Fibroblast of lung (primary cell): ENCODE results near the gene KRTAP6-1. TPM values are rescaled to one million over a fixed set of nuclear protein-coding genes. Genes with fewer than 3 reads are reported as not detected.

ENCODE experiments used
- DNase-seq, 2 donors: peaks; one replicate each; pipeline versions ENCODE4 v3.0.0 to v3.0.0-alpha.2; 2010; ENCODE audit warnings: low read depth in 2 of 2
- H2AFZ ChIP-seq: 2 replicates; pipeline ENCODE4 v1.5.1; 2012; ENCODE audit warnings: low read length, control low read depth, inconsistent platforms
- H3K27ac ChIP-seq: 2 replicates; pipeline ENCODE4 v1.5.1; 2011; ENCODE audit warnings: low read length, control low read depth; ENCODE audit not compliant: insufficient read depth
- H3K27me3 ChIP-seq: 2 replicates; pipeline ENCODE4 v1.5.1; 2011; ENCODE audit warnings: mild to moderate bottlenecking, low read length; ENCODE audit not compliant: control insufficient read depth, insufficient read depth
- H3K36me3 ChIP-seq: 2 replicates; pipeline ENCODE4 v1.5.1; 2011; ENCODE audit warnings: low read length; ENCODE audit not compliant: control insufficient read depth, insufficient read depth
- H3K4me1 ChIP-seq: 2 replicates; pipeline ENCODE4 v1.5.1; 2011; ENCODE audit warnings: low read length; ENCODE audit not compliant: control insufficient read depth, insufficient read depth; ENCODE audit errors: extremely low read depth
- H3K4me2 ChIP-seq: 2 replicates; pipeline ENCODE4 v1.5.1; 2011; ENCODE audit warnings: low read length, control low read depth; ENCODE audit not compliant: insufficient read depth; ENCODE audit errors: extremely low read depth
- H3K4me3 ChIP-seq, 4 experiments: fragments of 200-600 bp in 1 of 4; sonication (generic) in 1 of 4; replicated peaks in 1 of 4; 2 replicates each; pipeline ENCODE4 v1.5.1; 2011 to 2016; ENCODE audit warnings: low read length in 4 of 4, low read depth in 3 of 4, mild to moderate bottlenecking in 3 of 4, control low read depth in 2 of 4, inconsistent platforms in 1 of 4, mixed read lengths in 1 of 4; ENCODE audit not compliant: insufficient read depth in 1 of 4; ENCODE audit errors: control extremely low read depth in 1 of 4
- H3K79me2 ChIP-seq: 2 replicates; pipeline ENCODE4 v1.5.1; 2012; ENCODE audit warnings: mild to moderate bottlenecking, low read length, inconsistent platforms; ENCODE audit not compliant: control insufficient read depth, insufficient read depth
- H3K9ac ChIP-seq: 2 replicates; pipeline ENCODE4 v1.5.1; 2011; ENCODE audit warnings: mild to moderate bottlenecking, low read length, control low read depth; ENCODE audit not compliant: insufficient read depth
- H3K9me3 ChIP-seq: 2 replicates; pipeline ENCODE4 v1.5.1; 2012; ENCODE audit warnings: low read depth, low read length; ENCODE audit not compliant: control insufficient read depth, insufficient read depth
- H4K20me1 ChIP-seq: 2 replicates; pipeline ENCODE4 v1.5.1; 2011; ENCODE audit warnings: low read length; ENCODE audit not compliant: control insufficient read depth, insufficient read depth; ENCODE audit errors: extremely low read depth
- EZH2 ChIP-seq: IDR thresholded peaks from 2 replicates; pipeline ENCODE4 v1.5.1; 2012; ENCODE audit warnings: low read length, control low read depth, mild to moderate bottlenecking; ENCODE audit errors: missing control alignments
- polyA plus RNA-seq, 2 donors: library from polyadenylated mRNA; depleted of rRNA in 1 of 2; stranded (reverse) in 1 of 2; unstranded in 1 of 2; fragments of >200 nt; gene quantifications; 2 replicates each; pipeline ENCODE4 v1.2.1, GENCODE V29; 2011 to 2012; ENCODE audit warnings: missing spikeins in 1 of 2
- total RNA-seq: library from RNA; depleted of rRNA; stranded (reverse); fragments of >200 nt; gene quantifications from 2 replicates; pipeline ENCODE4 v1.2.1, GENCODE V29; 2014
- TF ChIP-seq, protein P1 (sequence below), 2 donors: IDR thresholded peaks in 1 of 2; conservative IDR thresholded peaks in 1 of 2; 1 replicate in 1 of 2; 2 replicates in 1 of 2; pipeline ENCODE4 v1.5.1; 2011 to 2012; ENCODE audit warnings: low read length in 2 of 2, control low read depth in 1 of 2, inconsistent platforms in 1 of 2, low read depth in 1 of 2, mild to moderate bottlenecking in 1 of 2

Gene KRTAP6-1
- total and polyA plus RNA-seq, 2 donors (not counting 1 experiment from before 2014, with no cell fraction given), result not detected

DNA sequence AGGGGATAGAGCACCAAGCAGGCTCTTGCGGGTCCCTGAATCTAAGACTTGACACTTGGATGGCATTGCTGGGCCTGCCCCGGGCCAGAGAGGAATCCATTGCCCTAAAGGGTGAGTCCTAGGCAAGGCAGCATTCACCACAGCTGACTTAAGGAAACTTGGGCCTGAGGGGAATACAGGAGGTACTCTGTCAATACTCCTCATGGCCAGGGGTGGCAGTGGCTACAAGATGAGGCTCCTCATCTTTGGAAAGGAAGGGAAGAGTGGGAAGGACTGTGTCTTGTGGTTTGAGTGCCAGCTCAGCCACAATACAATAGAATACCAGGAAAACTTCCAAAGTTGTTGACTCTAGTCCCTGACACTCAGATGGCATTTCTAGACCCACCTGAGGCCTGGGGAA, 7.8 kb downstream of the KRTAP6-1 start:
- no peaks in the 10 kb centered on the region for H3K27me3 ChIP-seq
- no peaks in the 10 kb centered on the region for H3K79me2 ChIP-seq
- no peak overlapping the region for H2AFZ ChIP-seq
- H3K9ac ChIP-seq, result no peak overlapping the region
- H3K4me2 ChIP-seq, result no peak overlapping the region
- no peak for DNase-seq
- TF ChIP-seq EZH2, result no peak
- TF ChIP-seq, protein P1, sequence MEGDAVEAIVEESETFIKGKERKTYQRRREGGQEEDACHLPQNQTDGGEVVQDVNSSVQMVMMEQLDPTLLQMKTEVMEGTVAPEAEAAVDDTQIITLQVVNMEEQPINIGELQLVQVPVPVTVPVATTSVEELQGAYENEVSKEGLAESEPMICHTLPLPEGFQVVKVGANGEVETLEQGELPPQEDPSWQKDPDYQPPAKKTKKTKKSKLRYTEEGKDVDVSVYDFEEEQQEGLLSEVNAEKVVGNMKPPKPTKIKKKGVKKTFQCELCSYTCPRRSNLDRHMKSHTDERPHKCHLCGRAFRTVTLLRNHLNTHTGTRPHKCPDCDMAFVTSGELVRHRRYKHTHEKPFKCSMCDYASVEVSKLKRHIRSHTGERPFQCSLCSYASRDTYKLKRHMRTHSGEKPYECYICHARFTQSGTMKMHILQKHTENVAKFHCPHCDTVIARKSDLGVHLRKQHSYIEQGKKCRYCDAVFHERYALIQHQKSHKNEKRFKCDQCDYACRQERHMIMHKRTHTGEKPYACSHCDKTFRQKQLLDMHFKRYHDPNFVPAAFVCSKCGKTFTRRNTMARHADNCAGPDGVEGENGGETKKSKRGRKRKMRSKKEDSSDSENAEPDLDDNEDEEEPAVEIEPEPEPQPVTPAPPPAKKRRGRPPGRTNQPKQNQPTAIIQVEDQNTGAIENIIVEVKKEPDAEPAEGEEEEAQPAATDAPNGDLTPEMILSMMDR (conservative IDR thresholded peaks at IDR 0.05 in 1 of 2, IDR thresholded peaks at IDR 0.05 in 1 of 2; ENCODE audit: low read depth in 1 of 2, low read length in 2 of 2), result no peak
- no peaks in the 10 kb centered on the region for H3K4me1 ChIP-seq
- no peaks in the 10 kb centered on the region for H3K36me3 ChIP-seq
- no peaks in the 10 kb centered on the region for H4K20me1 ChIP-seq
- no peak overlapping the region for H3K4me3 ChIP-seq
- H3K27ac ChIP-seq, result no peak overlapping the region
- no peaks in the 10 kb centered on the region for H3K9me3 ChIP-seq

DNA sequence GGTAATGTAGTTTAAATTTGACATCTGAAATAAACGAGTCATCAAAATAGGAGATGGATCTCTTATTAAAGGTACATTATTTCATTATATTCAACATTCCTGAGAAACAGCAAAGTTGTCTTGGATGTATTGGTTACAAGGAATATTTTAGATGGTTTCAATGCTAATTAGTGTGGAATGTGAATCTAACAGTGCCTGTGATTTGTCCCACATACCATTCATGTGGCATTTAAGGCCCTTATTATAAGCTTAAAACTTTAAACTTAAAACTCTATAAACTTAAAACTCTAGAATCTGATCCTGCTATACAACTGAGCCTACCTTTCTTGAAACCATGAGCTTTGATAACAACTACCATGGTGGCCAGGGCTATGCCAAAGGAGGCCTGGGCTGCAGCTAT, 12.9 kb downstream of the KRTAP6-1 start, which contains the start of gene KRTAP22-1:
Gene KRTAP22-1 (plus strand): TSS at position 301 of the 400 bp plus-strand sequence.
- H3K4me2 ChIP-seq, result no peak within 1 kb of the TSS
- no peaks in the 10 kb centered on the region for H3K27me3 ChIP-seq
- H3K4me1 ChIP-seq, result no peaks in the 10 kb centered on the region
- H2AFZ ChIP-seq, result no peak within 1 kb of the TSS
- no peak within 1 kb of the TSS for H3K27ac ChIP-seq
- no peak within 1 kb of the TSS for H3K4me3 ChIP-seq
- no peaks in the 10 kb centered on the region for H3K79me2 ChIP-seq
- no peaks in the 10 kb centered on the region for H3K9me3 ChIP-seq
- DNase-seq, result no peak
- TF ChIP-seq EZH2, result no peak
- TF ChIP-seq, protein P1 (conservative IDR thresholded peaks at IDR 0.05 in 1 of 2, IDR thresholded peaks at IDR 0.05 in 1 of 2; ENCODE audit: low read depth in 1 of 2, low read length in 2 of 2), result no peak
- H3K36me3 ChIP-seq, result no peaks in the 10 kb centered on the region
- H4K20me1 ChIP-seq, result no peaks in the 10 kb centered on the region
- no peak within 1 kb of the TSS for H3K9ac ChIP-seq

DNA sequence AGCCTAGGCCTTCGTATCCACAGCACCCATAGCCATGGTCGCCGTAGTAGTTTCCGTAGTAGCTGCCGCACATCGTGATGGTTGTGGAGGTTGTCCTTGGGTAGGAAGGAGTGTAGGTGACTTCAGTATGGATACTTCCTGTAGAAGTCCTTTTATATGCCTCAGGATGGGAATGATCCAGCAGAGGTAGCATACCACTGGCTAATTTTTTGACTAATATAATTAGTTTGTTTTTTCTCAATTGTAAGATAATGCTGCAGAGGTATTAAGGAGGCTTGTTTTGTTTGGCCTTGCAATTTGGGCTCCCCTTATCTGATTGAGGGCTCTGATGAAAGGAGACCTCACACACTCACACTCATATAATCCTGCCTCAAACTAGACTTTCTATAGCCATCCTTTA, 14.9 kb downstream of the KRTAP6-1 start, which contains the start of gene KRTAP6-2:
Gene KRTAP6-2 (minus strand): TSS at position 101 of the 400 bp plus-strand sequence. CDS start 28 bp downstream, at position 73.
- TF ChIP-seq, protein P1 (conservative IDR thresholded peaks at IDR 0.05 in 1 of 2, IDR thresholded peaks at IDR 0.05 in 1 of 2; ENCODE audit: low read depth in 1 of 2, low read length in 2 of 2), result no peak
- no peak for TF ChIP-seq EZH2
- Histone ChIP-seq H3K9ac (no peak within 1 kb of the TSS), H3K4me2 (no peak within 1 kb of the TSS), H3K36me3 (no peaks in the 10 kb centered on the region), H3K79me2 (no peaks in the 10 kb centered on the region), H3K4me3 (no peak within 1 kb of the TSS), H3K4me1 (no peaks in the 10 kb centered on the region), H2AFZ (no peak within 1 kb of the TSS), H3K27ac (no peak within 1 kb of the TSS), H4K20me1 (no peaks in the 10 kb centered on the region), H3K9me3 (no peaks in the 10 kb centered on the region), H3K27me3 (no peaks in the 10 kb centered on the region)
- DNase-seq, result no peak
